Adipocyte (in vitro differentiated cells): ENCODE measurements around the gene PPP1R3F.
A peak's percentile ranks its signal among the peaks of the same experiment; 100 is the strongest.
"Not testable (repeated sequence)": the region's sequence is repeated elsewhere in the genome, so short reads cannot be mapped to it uniquely, and the experiment has no call there.

ENCODE experiments used
- DNase-seq: peaks from one replicate; pipeline ENCODE4 v3.0.0-alpha.2; 2015; ENCODE audit warnings: low read depth
- H3K27me3 ChIP-seq: replicated peaks from 2 replicates; pipeline ENCODE4 v1.7.0; 2013; ENCODE audit warnings: mild to moderate bottlenecking, low read length, moderate library complexity; ENCODE audit not compliant: control insufficient read depth, insufficient read depth
- H3K36me3 ChIP-seq: 2 replicates; pipeline ENCODE4 v1.7.0; 2013; ENCODE audit warnings: low read length, mild to moderate bottlenecking, moderate library complexity; ENCODE audit not compliant: control insufficient read depth, insufficient read depth, severe bottlenecking
- H3K4me1 ChIP-seq: 2 replicates; pipeline ENCODE4 v1.7.0; 2013; ENCODE audit warnings: mild to moderate bottlenecking, low read length, moderate library complexity; ENCODE audit not compliant: control insufficient read depth, insufficient read depth
- H3K4me3 ChIP-seq: 2 replicates; pipeline ENCODE4 v1.7.0; 2013; ENCODE audit warnings: mild to moderate bottlenecking, low read length, moderate library complexity
- H3K9ac ChIP-seq: 2 replicates; pipeline ENCODE4 v1.7.0; 2013; ENCODE audit warnings: mild to moderate bottlenecking, low read length, moderate library complexity
- H3K9me3 ChIP-seq: 2 replicates; pipeline ENCODE4 v1.7.0; 2013; ENCODE audit warnings: mild to moderate bottlenecking, low read length, moderate library complexity; ENCODE audit not compliant: control insufficient read depth

Gene PPP1R3F

DNA sequence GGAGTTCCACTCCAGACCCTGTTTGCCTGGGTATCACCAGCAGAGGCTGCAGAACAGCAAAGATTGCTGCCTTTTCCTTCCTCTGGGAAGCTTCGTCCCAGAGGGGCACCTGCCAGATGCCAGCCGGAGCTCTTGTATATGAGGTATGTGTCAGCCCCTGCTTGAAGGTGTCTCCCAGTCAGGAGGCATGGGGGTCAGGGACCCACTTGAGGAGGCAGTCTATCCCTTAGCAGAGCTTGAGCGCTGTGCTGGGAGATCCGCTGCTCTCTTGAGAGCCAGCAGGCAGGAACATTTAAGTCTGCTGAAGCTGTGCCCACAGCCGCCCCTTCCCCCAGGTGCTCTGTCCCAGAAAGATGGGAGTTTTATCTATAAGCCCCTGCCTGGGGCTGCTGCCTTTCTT, 29.7 kb downstream of the PPP1R3F start:
- DNase-seq, H3K4me1 ChIP-seq, H3K4me3 ChIP-seq, H3K36me3 ChIP-seq, H3K9ac ChIP-seq, H3K9me3 ChIP-seq: not testable (repeated sequence)
- peaks cover 23% of the 10 kb centered on the region for H3K27me3 ChIP-seq

GRCh38 chrX:49300703-49301102, 31.1 kb downstream of the PPP1R3F start:
- DNase-seq, result no peak
- no peaks in the 10 kb centered on the region for H3K4me1 ChIP-seq
- no peaks in the 10 kb centered on the region for H3K36me3 ChIP-seq
- no peaks in the 10 kb centered on the region for H3K9me3 ChIP-seq
- no peak overlapping the region for H3K9ac ChIP-seq
- H3K4me3 ChIP-seq, result no peak overlapping the region
- H3K27me3 ChIP-seq, result peaks cover 26% of the 10 kb centered on the region

DNA sequence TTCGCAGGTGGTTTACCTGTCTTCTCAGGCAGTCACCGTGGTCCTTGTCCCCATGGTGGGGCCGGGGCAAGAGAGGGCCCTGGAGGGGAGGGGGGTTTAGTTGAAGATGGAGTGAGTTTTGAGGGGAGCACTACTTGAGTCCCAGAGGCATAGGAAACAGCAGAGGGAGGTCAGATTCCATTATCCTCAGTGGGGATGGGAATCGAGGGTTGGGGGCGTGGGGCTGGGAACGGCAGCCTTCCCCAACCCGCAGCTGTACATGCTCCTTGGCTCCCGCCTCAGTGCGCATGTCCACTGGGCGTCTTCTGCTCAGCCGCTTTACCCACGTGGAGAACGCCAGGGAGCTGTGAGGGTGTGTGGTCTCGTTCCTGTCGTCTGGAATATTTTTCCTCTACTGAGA, 33.8 kb downstream of the PPP1R3F start, which contains the start of gene GAGE10:
GAGE10 (plus strand) TSS at position 301 of the 400 bp plus-strand sequence. CDS start 1,214 bp downstream, outside the sequence.
- Histone ChIP-seq H3K9ac (no peak within 1 kb of the TSS), H3K36me3 (no peaks in the 10 kb centered on the region), H3K27me3 (peaks cover 37% of the 10 kb centered on the region), H3K4me1 (no peaks in the 10 kb centered on the region), H3K9me3 (no peaks in the 10 kb centered on the region), H3K4me3 (no peak within 1 kb of the TSS)
- DNase-seq, result no peak

GRCh38 chrX:49307775-49308174, 38.2 kb downstream of the PPP1R3F start:
- not testable (repeated sequence) for H3K4me3 ChIP-seq, H3K9me3 ChIP-seq, H3K36me3 ChIP-seq, DNase-seq, H3K9ac ChIP-seq
- H3K27me3 ChIP-seq, result peaks cover 20% of the 10 kb centered on the region
- peaks cover 12% of the 10 kb centered on the region for H3K4me1 ChIP-seq

DNA sequence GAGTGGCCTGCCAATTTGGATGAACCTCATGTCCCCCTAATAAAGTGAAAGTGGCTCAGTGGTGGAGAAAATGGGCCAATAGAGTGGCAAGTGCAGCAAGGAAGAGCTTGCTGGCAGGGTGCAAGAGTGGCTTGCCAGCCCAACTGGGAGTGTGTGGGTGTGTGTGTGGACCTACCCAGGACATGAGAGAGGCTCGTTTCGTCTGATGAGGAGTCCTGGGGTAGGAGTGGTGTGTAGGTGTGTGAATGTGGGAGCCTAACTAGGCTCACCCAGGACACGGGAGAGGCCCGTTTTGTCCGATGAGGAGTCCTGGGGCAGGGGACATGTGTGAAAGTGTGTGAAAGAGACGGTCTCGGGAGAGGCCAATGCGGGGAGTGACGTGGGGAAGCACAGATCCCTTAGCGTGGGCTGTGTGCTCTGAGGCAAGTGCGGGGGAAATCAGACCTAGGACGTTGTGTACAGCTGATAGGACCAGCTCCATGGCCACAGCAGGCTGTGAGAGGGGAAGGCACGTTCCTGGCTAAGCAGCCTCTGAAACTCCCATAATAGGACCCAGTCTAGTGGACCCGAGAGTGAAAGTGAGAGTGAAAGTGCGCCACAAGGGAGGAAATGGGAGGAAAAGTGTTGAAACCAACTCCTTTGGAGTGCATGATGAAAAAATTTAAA, 39.1 kb downstream of the PPP1R3F start:
- no peaks in the 10 kb centered on the region for H3K9me3 ChIP-seq
- H3K27me3 ChIP-seq, result peaks cover 24% of the 10 kb centered on the region
- peaks cover 12% of the 10 kb centered on the region for H3K4me1 ChIP-seq
- peak overlapping the region; percentile 75 for H3K4me3 ChIP-seq
- peak overlapping the region; percentile 77 for H3K9ac ChIP-seq
- DNase-seq, result peak; percentile 40
- no peaks in the 10 kb centered on the region for H3K36me3 ChIP-seq

DNA sequence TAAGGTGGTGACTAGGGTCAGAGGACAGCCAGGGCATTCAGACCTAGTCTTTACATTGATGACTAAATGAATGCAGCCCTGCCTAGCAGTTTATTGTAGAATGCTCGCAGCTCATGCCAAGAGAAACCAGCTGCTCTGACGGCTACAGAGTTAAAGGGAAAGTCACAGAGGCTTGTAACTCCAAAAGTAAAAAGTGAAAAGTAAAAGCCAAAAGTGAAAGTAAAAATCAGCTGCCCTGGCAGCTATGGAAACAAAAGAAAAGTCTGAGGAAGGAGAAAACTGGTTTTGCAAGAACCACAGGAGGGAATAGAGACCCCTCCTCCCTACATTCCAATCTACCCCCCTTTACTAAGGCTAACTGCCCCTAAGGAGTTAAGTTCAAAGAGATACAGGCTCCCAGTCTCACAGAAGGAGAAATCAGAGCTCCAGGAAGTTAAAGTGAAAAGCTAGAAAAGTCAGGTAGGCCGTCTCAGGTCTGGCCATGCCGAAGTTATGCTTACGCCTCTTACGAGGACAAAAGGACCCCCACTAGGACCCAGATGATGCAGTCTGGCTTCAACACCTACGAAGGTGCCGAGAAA, 39.9 kb downstream of the PPP1R3F start:
- peak; percentile 48 for DNase-seq
- Histone ChIP-seq H3K27me3 (peaks cover 22% of the 10 kb centered on the region), H3K9ac (peak overlapping the region; percentile 77), H3K36me3 (no peaks in the 10 kb centered on the region), H3K4me1 (peaks cover 12% of the 10 kb centered on the region), H3K4me3 (peak overlapping the region; percentile 75), H3K9me3 (no peaks in the 10 kb centered on the region)

DNA sequence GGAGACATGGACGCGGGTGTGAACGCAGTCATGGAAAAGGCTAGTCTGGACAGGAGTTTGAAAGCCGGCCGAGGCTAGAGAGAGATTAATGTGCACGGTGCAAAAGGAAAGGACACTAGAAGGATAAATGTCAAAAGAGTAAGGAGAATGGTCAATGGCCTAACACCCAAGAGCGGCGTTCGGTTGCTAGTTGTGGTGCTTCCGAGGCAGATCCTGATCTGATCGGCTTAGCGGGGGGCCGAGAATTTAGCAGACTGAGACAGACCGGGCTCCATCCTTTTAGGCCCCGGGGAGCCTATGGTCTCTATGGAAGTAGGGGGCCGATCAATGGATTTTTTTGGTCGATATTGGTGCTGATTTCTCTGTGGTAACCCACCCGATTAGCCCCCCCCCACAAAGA, 40.8 kb downstream of the PPP1R3F start:
- peaks cover 22% of the 10 kb centered on the region for H3K27me3 ChIP-seq
- no peak overlapping the region for H3K9ac ChIP-seq
- peak overlapping the region; percentile 75 for H3K4me3 ChIP-seq
- peaks cover 12% of the 10 kb centered on the region for H3K4me1 ChIP-seq
- no peaks in the 10 kb centered on the region for H3K36me3 ChIP-seq
- no peak for DNase-seq
- no peaks in the 10 kb centered on the region for H3K9me3 ChIP-seq

GRCh38 chrX:49312176-49312575, 42.6 kb downstream of the PPP1R3F start:
- H3K4me3 ChIP-seq, result no peak overlapping the region
- peaks cover 12% of the 10 kb centered on the region for H3K27me3 ChIP-seq
- no peaks in the 10 kb centered on the region for H3K9me3 ChIP-seq
- H3K4me1 ChIP-seq, result peaks cover 12% of the 10 kb centered on the region
- no peaks in the 10 kb centered on the region for H3K36me3 ChIP-seq
- DNase-seq, result no peak
- no peak overlapping the region for H3K9ac ChIP-seq

GRCh38 chrX:49316085-49316484, 46.5 kb downstream of the PPP1R3F start:
- no peaks in the 10 kb centered on the region for H3K36me3 ChIP-seq
- no peak overlapping the region for H3K4me3 ChIP-seq
- H3K9ac ChIP-seq, result no peak overlapping the region
- no peak for DNase-seq
- no peaks in the 10 kb centered on the region for H3K9me3 ChIP-seq
- H3K4me1 ChIP-seq, result no peaks in the 10 kb centered on the region
- H3K27me3 ChIP-seq, result peaks cover 10% of the 10 kb centered on the region

DNA sequence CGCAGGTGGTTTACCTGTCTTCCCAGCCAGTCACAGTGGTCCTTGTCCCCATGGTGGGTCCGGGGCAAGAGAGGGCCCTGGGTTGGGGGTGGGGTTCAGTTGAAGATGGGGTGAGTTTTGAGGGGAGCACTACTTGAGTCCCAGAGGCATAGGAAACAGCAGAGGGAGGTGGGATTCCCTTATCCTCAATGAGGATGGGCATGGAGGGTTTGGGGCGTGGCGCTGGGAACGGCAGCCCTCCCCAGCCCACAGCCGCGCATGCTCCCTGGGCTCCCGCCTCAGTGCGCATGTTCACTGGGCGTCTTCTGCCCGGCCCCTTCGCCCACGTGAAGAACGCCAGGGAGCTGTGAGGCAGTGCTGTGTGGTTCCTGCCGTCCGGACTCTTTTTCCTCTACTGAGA, 52.1 kb downstream of the PPP1R3F start, which contains the start of gene GAGE12J:
GAGE12J (plus strand) TSS at position 301 of the 400 bp plus-strand sequence. CDS start 1,157 bp downstream, outside the sequence.
- not testable (repeated sequence) for H3K9me3 ChIP-seq, H3K27me3 ChIP-seq

GRCh38 chrX:49322266-49322665, 52.7 kb downstream of the PPP1R3F start:
- not testable (repeated sequence) for H3K36me3 ChIP-seq, H3K9me3 ChIP-seq, H3K4me1 ChIP-seq, H3K4me3 ChIP-seq, DNase-seq, H3K9ac ChIP-seq, H3K27me3 ChIP-seq

More for the DNA sequence above, 52.1 kb downstream of the PPP1R3F start, which contains the start of gene GAGE12J:
- not testable (repeated sequence) for DNase-seq, H3K4me1 ChIP-seq, H3K36me3 ChIP-seq, H3K9ac ChIP-seq, H3K4me3 ChIP-seq
